ENCODE results near the gene ZNF473. TPM values are rescaled to one million over a fixed set of nuclear protein-coding genes. Genes with fewer than 3 reads are reported as not detected.

ZNF473 gene
- polyA plus RNA-seq (2013, experiment 1 of 2) = 6.1 TPM
- 5.8 TPM for polyA plus RNA-seq (2013, experiment 2 of 2)

DNA sequence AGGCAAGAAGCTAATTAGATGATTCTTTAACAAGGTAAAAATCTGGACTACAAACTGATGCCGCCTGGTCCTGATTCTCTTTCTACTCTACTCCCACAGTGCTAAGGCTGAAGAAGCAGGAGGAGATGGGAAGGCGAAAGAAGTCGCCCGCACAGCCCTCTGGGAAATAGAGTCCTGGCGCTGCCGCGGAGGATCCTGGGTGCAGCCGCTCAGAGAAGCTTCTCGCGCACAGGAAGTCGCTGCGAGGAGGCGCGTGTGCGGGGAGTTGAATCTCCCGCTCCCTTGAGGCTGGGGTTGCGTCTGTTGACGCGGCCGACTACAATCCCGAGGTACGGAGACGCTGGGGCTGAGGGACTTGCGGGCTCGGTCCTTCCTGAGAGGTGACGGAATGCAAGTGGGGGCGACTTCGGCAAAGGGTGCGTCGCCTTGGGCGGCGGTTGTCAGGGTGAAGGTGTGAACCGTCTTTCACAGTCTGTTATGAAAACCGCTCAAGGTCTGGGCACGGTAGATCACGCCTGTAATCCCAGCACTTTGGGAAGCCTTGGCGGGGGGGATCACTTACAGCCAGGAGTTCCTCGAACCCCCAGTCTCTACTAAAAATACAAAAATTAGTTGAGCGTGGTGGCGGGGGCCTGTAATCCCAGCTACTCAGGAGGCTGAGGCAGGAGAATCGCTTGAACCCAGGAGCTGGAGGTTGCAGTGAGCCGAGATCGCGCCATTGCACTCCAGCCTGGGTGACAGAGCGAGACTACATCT lies at the start of gene ZNF473:
Gene ZNF473, plus strand, starts transcription at position 212 of the 756 bp plus-strand sequence. CDS start 5,078 bp downstream, outside the sequence.
- 2 to 20% methylated on average over 29 to 34 of the region's 45 CpGs for WGBS, 2 experiments (ENCODE audit: insufficient coverage in 2 of 2)
- peak within 1 kb of the TSS; percentile 99 for H3K4me3 ChIP-seq (ENCODE audit: extremely low read depth, insufficient read depth, low read length, poor library complexity, severe bottlenecking)
- peaks cover 34% of the 10 kb centered on the region for H3K36me3 ChIP-seq (ENCODE audit: control insufficient read depth, insufficient read depth, low read length)
- peak within 1 kb of the TSS; percentile 95 for H3K27ac ChIP-seq (ENCODE audit: low read depth, low read length, severe bottlenecking)
- peaks cover 8% of the 10 kb centered on the region for H3K4me1 ChIP-seq (ENCODE audit: control insufficient read depth, insufficient read depth, low read length, poor library complexity, severe bottlenecking)
- peaks cover 7% of the 10 kb centered on the region for H3K9me3 ChIP-seq (ENCODE audit: control insufficient read depth, low read length)

DNA sequence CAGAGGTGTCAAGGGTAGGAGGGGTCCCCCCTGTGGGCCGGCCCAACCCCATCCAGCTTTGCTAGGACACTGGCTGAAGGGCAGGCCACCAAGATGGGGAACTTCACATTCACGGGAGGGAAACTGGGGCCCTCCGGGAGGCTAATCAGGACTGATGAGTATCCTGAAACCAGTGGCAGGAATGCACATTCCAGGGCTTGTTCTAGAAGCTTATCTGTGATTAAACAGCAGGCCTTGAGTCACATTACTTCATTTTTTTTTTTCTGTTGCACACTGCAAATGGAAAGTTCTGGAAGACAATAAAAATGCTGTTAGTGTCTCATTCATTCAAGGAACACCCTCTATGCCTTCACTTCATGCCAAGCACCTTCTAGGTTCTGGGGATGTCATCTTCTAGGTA lies 49.3 kb upstream of the ZNF473 start:
- Histone ChIP-seq H3K4me1 (ENCODE audit: control insufficient read depth, insufficient read depth, low read length, poor library complexity, severe bottlenecking) (no peaks in the 10 kb centered on the region), H3K27ac (ENCODE audit: low read depth, low read length, severe bottlenecking) (no peak overlapping the region), H3K9me3 (ENCODE audit: control insufficient read depth, low read length) (no peaks in the 10 kb centered on the region), H3K4me3 (ENCODE audit: extremely low read depth, insufficient read depth, low read length, poor library complexity, severe bottlenecking) (no peak overlapping the region), H3K36me3 (ENCODE audit: control insufficient read depth, insufficient read depth, low read length) (peaks cover 14% of the 10 kb centered on the region)
- 85 to 96% methylated on average over 3 of the region's 3 CpGs for WGBS, 2 experiments (ENCODE audit: insufficient coverage in 2 of 2)

DNA sequence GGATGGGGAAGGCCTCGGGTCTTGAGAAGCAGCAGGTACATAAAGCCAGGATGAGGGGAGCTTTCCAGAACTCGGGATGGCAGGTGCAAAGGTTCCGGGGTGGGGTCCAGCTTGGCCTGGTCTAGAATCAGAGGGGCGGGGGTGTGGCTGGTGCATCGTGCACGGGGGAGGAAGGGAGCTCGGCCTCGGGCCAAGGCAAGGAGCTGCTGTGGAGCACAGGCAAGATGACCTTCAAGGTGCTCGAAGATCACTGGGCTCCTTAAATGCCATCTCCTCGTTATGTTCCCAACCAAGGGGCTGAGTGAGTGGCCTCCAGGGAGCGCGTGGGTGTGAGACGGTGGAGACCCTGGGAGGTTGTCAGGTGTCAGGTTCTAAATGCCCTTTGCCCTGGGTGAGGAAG lies 48.7 kb upstream of the ZNF473 start:
- 94 to 97% methylated on average over 12 to 13 of the region's 13 CpGs for WGBS, 2 experiments (ENCODE audit: insufficient coverage in 2 of 2)
- Histone ChIP-seq H3K4me3 (ENCODE audit: extremely low read depth, insufficient read depth, low read length, poor library complexity, severe bottlenecking) (no peak overlapping the region), H3K9me3 (ENCODE audit: control insufficient read depth, low read length) (no peaks in the 10 kb centered on the region), H3K36me3 (ENCODE audit: control insufficient read depth, insufficient read depth, low read length) (peaks cover 16% of the 10 kb centered on the region), H3K4me1 (ENCODE audit: control insufficient read depth, insufficient read depth, low read length, poor library complexity, severe bottlenecking) (no peaks in the 10 kb centered on the region), H3K27ac (ENCODE audit: low read depth, low read length, severe bottlenecking) (no peak overlapping the region)

DNA sequence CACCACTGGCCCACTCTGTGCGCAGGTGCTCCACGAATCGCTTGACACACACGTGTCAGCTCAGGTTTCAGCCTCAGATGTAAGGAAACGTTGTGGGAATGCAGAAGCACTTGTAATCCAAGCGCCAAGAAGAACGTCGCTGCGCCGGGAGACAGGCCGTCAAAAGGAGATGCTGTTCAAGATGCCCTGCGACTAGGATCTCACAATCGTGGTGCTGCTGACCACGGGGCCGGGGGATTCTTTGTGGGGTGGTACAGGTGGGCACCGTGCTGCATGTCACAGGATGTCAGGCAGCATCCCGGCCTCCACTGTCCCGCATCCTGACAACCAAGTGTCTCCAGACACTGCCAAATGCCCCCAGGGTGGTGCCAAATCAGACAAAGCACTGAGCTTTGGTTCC lies 47.9 kb upstream of the ZNF473 start:
- no peak overlapping the region for H3K27ac ChIP-seq (ENCODE audit: low read depth, low read length, severe bottlenecking)
- H3K9me3 ChIP-seq (ENCODE audit: control insufficient read depth, low read length) = no peaks in the 10 kb centered on the region
- no peaks in the 10 kb centered on the region for H3K4me1 ChIP-seq (ENCODE audit: control insufficient read depth, insufficient read depth, low read length, poor library complexity, severe bottlenecking)
- 92 to 95% methylated on average over 15 to 18 of the region's 18 CpGs for WGBS, 2 experiments (ENCODE audit: insufficient coverage in 2 of 2)
- H3K36me3 ChIP-seq (ENCODE audit: control insufficient read depth, insufficient read depth, low read length) = peaks cover 16% of the 10 kb centered on the region
- H3K4me3 ChIP-seq (ENCODE audit: extremely low read depth, insufficient read depth, low read length, poor library complexity, severe bottlenecking) = no peak overlapping the region

DNA sequence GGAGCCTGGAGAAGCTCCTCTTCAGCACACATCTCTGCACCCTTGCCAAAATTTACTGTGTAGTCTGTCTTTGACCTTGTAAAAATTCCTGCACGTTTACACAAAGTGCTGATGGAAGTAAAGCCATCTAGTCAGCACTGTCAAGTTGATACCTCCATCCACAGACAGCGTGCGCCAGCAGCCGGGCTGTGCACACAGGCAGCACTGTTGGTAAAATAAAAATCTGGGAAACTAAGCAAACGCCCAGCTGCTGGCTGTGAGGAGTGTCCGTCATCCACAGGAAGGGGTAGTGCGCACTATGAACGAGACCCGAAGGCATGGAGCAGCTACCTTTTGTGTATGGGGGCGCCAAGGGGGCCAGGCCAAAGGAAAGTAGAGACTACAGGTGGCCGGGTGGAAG lies 47.5 kb upstream of the ZNF473 start:
- Histone ChIP-seq H3K36me3 (ENCODE audit: control insufficient read depth, insufficient read depth, low read length) (peaks cover 16% of the 10 kb centered on the region), H3K4me3 (ENCODE audit: extremely low read depth, insufficient read depth, low read length, poor library complexity, severe bottlenecking) (no peak overlapping the region), H3K9me3 (ENCODE audit: control insufficient read depth, low read length) (no peaks in the 10 kb centered on the region), H3K27ac (ENCODE audit: low read depth, low read length, severe bottlenecking) (no peak overlapping the region), H3K4me1 (ENCODE audit: control insufficient read depth, insufficient read depth, low read length, poor library complexity, severe bottlenecking) (no peaks in the 10 kb centered on the region)
- 86 to 92% methylated on average over 9 to 11 of the region's 11 CpGs for WGBS, 2 experiments (ENCODE audit: insufficient coverage in 2 of 2)

DNA sequence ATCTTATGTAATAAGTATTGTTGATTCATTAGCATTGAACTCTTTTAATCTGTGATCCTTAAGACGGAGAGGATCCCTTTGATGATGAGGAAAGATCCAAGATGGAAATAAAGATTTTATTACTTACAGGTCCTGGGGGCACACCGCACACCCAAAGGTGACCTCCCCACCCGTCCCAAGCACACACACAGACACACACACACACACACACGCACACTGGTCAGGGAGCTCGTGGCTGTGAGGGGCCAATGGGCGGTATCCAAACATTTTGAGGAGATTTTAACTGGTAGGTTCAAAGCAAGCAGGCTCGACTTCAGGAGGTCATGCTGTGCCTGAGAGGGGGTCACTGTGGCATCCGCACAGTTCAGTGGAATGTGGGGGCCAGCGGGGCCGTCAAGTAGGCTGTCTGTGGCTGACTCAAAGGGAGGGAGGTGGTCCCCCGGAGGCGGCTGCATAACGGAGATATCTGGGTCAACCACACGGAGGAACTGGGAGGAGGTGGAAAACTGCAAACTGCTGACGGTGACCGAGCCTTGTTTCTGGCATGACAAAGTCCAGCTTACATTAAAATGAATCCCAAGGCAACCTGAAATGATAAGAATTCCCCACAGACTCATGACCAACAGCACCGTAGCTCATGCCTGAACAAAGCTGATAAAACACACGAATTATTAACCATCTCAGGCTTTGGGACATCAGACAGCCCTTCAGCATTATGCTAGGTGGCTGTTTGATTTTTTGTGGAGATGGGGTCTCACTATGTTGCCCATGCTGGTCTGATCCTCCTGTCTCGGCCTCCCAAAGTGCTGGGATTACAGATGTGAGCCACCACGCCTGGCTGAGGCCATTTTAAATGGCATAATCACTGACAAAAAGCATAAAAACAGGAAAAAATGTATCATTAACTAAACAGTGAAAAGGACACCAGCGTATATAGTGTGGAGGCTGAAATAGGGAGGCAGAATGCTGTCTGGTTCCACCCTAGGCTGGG lies 43.9 kb upstream of the ZNF473 start:
- H3K9me3 ChIP-seq (ENCODE audit: control insufficient read depth, low read length) = no peaks in the 10 kb centered on the region
- WGBS, 2 experiments (ENCODE audit: insufficient coverage in 2 of 2) = 77 to 90% methylated on average over 16 to 17 of the region's 21 CpGs
- H3K4me1 ChIP-seq (ENCODE audit: control insufficient read depth, insufficient read depth, low read length, poor library complexity, severe bottlenecking) = no peaks in the 10 kb centered on the region
- peaks cover 21% of the 10 kb centered on the region for H3K36me3 ChIP-seq (ENCODE audit: control insufficient read depth, insufficient read depth, low read length)
- H3K4me3 ChIP-seq (ENCODE audit: extremely low read depth, insufficient read depth, low read length, poor library complexity, severe bottlenecking) = no peak overlapping the region
- H3K27ac ChIP-seq (ENCODE audit: low read depth, low read length, severe bottlenecking) = no peak overlapping the region

DNA sequence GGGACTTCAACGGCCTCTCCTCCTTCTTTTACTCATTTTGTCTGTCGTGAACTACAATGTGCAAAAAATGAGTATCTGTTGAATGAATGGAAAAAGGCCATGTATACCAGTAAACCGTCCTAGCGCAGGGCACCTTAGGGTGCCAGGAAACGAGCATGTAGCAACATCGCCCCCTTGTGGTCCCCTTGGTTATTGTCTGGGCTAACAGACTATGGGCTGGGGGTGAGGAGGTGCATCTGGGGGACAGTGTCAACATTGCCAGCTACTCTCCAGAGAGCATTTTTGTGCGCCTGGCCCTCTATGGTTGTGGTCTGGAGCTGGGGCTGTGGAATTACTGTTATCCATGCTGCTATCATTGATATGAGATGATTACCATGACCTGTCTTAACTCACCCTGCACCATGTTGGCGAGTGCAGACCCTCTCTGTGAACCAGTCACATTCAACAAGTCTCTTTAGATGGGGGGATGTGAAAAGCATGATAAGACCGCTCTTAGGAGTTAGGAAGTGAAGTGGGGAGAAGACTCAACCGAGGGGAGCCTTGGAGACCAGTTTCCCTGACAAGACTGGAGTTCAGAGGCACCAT lies 42.1 kb upstream of the ZNF473 start:
- Histone ChIP-seq H3K4me3 (ENCODE audit: extremely low read depth, insufficient read depth, low read length, poor library complexity, severe bottlenecking) (no peak overlapping the region), H3K9me3 (ENCODE audit: control insufficient read depth, low read length) (no peaks in the 10 kb centered on the region), H3K27ac (ENCODE audit: low read depth, low read length, severe bottlenecking) (no peak overlapping the region), H3K36me3 (ENCODE audit: control insufficient read depth, insufficient read depth, low read length) (peaks cover 21% of the 10 kb centered on the region), H3K4me1 (ENCODE audit: control insufficient read depth, insufficient read depth, low read length, poor library complexity, severe bottlenecking) (no peaks in the 10 kb centered on the region)
- WGBS, 2 experiments (ENCODE audit: insufficient coverage in 2 of 2) = 41 to 45% methylated on average over 4 to 5 of the region's 10 CpGs

DNA sequence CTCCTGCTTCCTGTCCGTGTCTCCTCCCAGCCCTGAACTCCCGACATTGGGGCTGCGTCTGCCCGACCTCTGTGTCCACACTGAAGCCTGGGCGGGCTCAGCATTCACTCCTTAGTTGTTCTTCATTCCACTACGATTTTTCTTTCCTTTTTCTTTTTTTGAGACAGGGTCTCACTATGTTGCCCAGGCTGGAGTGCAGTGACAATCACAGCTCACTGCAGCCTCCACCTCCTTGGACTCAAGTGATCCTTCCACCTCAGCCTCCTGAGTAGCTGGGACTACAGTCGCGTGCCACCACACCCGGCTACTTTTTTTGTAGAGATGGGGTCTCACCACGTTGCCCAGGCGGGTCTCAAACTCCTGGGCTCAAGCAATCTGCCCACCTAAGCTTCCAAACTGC lies 41.3 kb upstream of the ZNF473 start:
- Histone ChIP-seq H3K4me1 (ENCODE audit: control insufficient read depth, insufficient read depth, low read length, poor library complexity, severe bottlenecking) (no peaks in the 10 kb centered on the region), H3K27ac (ENCODE audit: low read depth, low read length, severe bottlenecking) (no peak overlapping the region), H3K9me3 (ENCODE audit: control insufficient read depth, low read length) (no peaks in the 10 kb centered on the region), H3K4me3 (ENCODE audit: extremely low read depth, insufficient read depth, low read length, poor library complexity, severe bottlenecking) (no peak overlapping the region), H3K36me3 (ENCODE audit: control insufficient read depth, insufficient read depth, low read length) (peaks cover 17% of the 10 kb centered on the region)
- WGBS, 2 experiments (ENCODE audit: insufficient coverage in 2 of 2) = 85 to 92% methylated on average over 7 to 11 of the region's 11 CpGs

DNA sequence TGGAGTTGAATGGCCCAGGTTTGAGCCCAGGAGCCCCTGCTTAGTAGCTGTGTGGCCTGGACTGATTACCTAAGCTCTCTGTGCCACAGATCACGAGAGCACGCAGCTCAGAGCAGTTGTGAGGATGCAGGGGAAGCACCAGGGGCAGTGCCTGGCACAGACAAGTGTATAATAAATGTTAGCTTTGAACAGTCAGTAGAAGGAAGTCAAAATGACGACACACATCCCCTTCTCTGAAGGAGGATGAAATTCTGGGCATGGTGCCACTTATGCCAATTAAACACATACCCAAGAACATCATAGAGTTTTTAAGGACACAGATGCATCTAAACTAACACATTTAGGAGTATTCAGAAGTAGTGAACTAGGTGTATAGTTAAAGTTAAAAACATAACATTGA lies 39.9 kb upstream of the ZNF473 start:
- WGBS, 2 experiments (ENCODE audit: insufficient coverage in 2 of 2) = 88% methylated on average over 2 of the region's 3 CpGs; no CpG with 5 or more reads in 1 of the 2 experiments
- peaks cover 20% of the 10 kb centered on the region for H3K36me3 ChIP-seq (ENCODE audit: control insufficient read depth, insufficient read depth, low read length)
- H3K27ac ChIP-seq (ENCODE audit: low read depth, low read length, severe bottlenecking) = no peak overlapping the region
- H3K4me1 ChIP-seq (ENCODE audit: control insufficient read depth, insufficient read depth, low read length, poor library complexity, severe bottlenecking) = no peaks in the 10 kb centered on the region
- H3K9me3 ChIP-seq (ENCODE audit: control insufficient read depth, low read length) = no peaks in the 10 kb centered on the region
- H3K4me3 ChIP-seq (ENCODE audit: extremely low read depth, insufficient read depth, low read length, poor library complexity, severe bottlenecking) = no peak overlapping the region

DNA sequence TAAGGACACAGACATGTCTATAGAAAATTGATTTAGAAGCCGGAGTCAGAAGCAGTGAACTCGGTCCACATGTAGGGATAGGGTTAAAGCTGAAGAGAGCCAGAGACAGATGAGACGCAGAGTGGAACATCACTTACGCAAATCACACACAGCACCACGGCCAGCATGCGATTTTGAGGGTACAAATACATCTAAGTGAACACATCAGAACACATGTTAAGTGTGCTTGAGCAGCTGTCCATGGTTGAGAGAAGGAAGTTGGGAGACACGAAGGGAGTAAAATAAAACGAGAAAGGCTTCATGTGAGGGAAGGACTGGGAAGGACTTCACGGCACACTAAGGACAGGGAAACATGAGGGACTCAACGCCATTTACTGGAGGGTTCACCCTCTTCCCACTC lies 39.5 kb upstream of the ZNF473 start:
- no peak overlapping the region for H3K27ac ChIP-seq (ENCODE audit: low read depth, low read length, severe bottlenecking)
- WGBS, 2 experiments (ENCODE audit: insufficient coverage in 2 of 2) = 80 to 82% methylated on average over 4 to 6 of the region's 10 CpGs
- H3K36me3 ChIP-seq (ENCODE audit: control insufficient read depth, insufficient read depth, low read length) = peaks cover 21% of the 10 kb centered on the region
- no peaks in the 10 kb centered on the region for H3K4me1 ChIP-seq (ENCODE audit: control insufficient read depth, insufficient read depth, low read length, poor library complexity, severe bottlenecking)
- H3K9me3 ChIP-seq (ENCODE audit: control insufficient read depth, low read length) = no peaks in the 10 kb centered on the region
- H3K4me3 ChIP-seq (ENCODE audit: extremely low read depth, insufficient read depth, low read length, poor library complexity, severe bottlenecking) = no peak overlapping the region
